Keratinocyte (primary cell): Measurements from ENCODE around the gene BAHCC1. TPM values are rescaled to one million over a fixed set of nuclear protein-coding genes. Genes with fewer than 3 reads are reported as not detected.
"Not testable (repeated sequence)": the region's sequence is repeated elsewhere in the genome, so short reads cannot be mapped to it uniquely, and the experiment has no call there.

ENCODE experiments used
- DNase-seq: peaks from one replicate; pipeline ENCODE4 v3.0.0-alpha.2; 2011; ENCODE audit warnings: low read depth, missing footprints, low spot score
- FAIRE-seq: peaks from 2 replicates; lab custom pipeline; 2011; peaks lifted over from hg19 to GRCh38; lab: Jason Lieb, UNC
- H2AFZ ChIP-seq: 2 replicates; pipeline ENCODE4 v1.6.0; 2012; ENCODE audit warnings: low read length, control low read depth, inconsistent platforms; ENCODE audit not compliant: control insufficient read depth
- H3K27ac ChIP-seq: 2 replicates; pipeline ENCODE4 v1.5.1; 2011; ENCODE audit warnings: low read length; ENCODE audit not compliant: control insufficient read depth, insufficient read depth
- H3K27me3 ChIP-seq: 3 replicates; pipeline ENCODE4 v1.6.0; 2011; ENCODE audit warnings: low read length; ENCODE audit not compliant: control insufficient read depth, insufficient read depth; ENCODE audit errors: extremely low read depth
- H3K36me3 ChIP-seq, 2 experiments: 2 replicates in 1 of 2; 3 replicates in 1 of 2; pipeline ENCODE4 v1.5.1; 2011; ENCODE audit warnings: low read length in 2 of 2, mild to moderate bottlenecking in 1 of 2; ENCODE audit not compliant: control insufficient read depth in 2 of 2, insufficient read depth in 2 of 2; ENCODE audit errors: extremely low read depth in 1 of 2
- H3K4me1 ChIP-seq: 3 replicates; pipeline ENCODE4 v1.5.1; 2011; ENCODE audit warnings: low read length; ENCODE audit not compliant: control insufficient read depth, insufficient read depth; ENCODE audit errors: extremely low read depth
- H3K4me2 ChIP-seq: 3 replicates; pipeline ENCODE4 v1.6.0; 2011; ENCODE audit warnings: low read depth, low read length; ENCODE audit not compliant: control insufficient read depth, insufficient read depth; ENCODE audit errors: extremely low read depth
- H3K4me3 ChIP-seq, 3 experiments: fragments of 200-600 bp in 1 of 3; sonication (generic) in 1 of 3; 2 replicates in 2 of 3; 3 replicates in 1 of 3; pipeline ENCODE4 v1.5.1; 2011 to 2016; ENCODE audit warnings: low read length in 3 of 3, mild to moderate bottlenecking in 3 of 3, control low read depth in 2 of 3, inconsistent platforms in 1 of 3, low read depth in 1 of 3, mixed read lengths in 1 of 3, mixed run types in 1 of 3, moderate library complexity in 1 of 3; ENCODE audit not compliant: control insufficient read depth in 2 of 3, insufficient read depth in 2 of 3; ENCODE audit errors: extremely low read depth in 1 of 3
- H3K79me2 ChIP-seq: 2 replicates; pipeline ENCODE4 v1.6.0; 2012; ENCODE audit warnings: low read length; ENCODE audit not compliant: control insufficient read depth, insufficient read depth
- H3K9ac ChIP-seq: 3 replicates; pipeline ENCODE4 v1.6.0; 2011; ENCODE audit warnings: low read length; ENCODE audit not compliant: control insufficient read depth, insufficient read depth; ENCODE audit errors: extremely low read depth
- H3K9me1 ChIP-seq: 3 replicates; pipeline ENCODE4 v1.6.0; 2011; ENCODE audit warnings: low read length; ENCODE audit not compliant: control insufficient read depth, insufficient read depth; ENCODE audit errors: extremely low read depth
- H3K9me3 ChIP-seq: 2 replicates; pipeline ENCODE4 v1.5.1; 2012; ENCODE audit warnings: low read depth, low read length; ENCODE audit not compliant: control insufficient read depth
- H4K20me1 ChIP-seq: 3 replicates; pipeline ENCODE4 v1.6.0; 2011; ENCODE audit warnings: low read length; ENCODE audit not compliant: control insufficient read depth, insufficient read depth; ENCODE audit errors: extremely low read depth
- EZH2 ChIP-seq: IDR thresholded peaks from one replicate; pipeline ENCODE4 v1.6.1; 2012; ENCODE audit warnings: inconsistent platforms, mild to moderate bottlenecking, low read length, moderate library complexity
- dilution Hi-C: fragments of 300-500 bp; cut with MboI; formaldehyde crosslinking; loops from one replicate; pipeline ENCODE4 v1.7.0; 2020; ENCODE audit warnings: low sequenced_read_pairs; ENCODE audit not compliant: extremely low pct_ligation_motif_present
- polyA plus RNA-seq, 5 experiments: library from polyadenylated mRNA; depleted of rRNA in 3 of 5; stranded (reverse) in 3 of 5; stranded (forward) in 1 of 5; unstranded in 1 of 5; fragments of >200 nt; gene quantifications; 1 replicate in 1 of 5; 2 replicates in 3 of 5; 3 replicates in 1 of 5; pipeline versions ENCODE4 v1.2.1 to v1.2.3, GENCODE V29; 2011 to 2012; ENCODE audit warnings: missing spikeins in 2 of 5, low read depth in 1 of 5, low replicate concordance in 1 of 5
- TF ChIP-seq, protein P1 (sequence below), 3 experiments: IDR thresholded peaks in 1 of 3; conservative IDR thresholded peaks in 1 of 3; optimal IDR thresholded peaks in 1 of 3; 2 replicates in 2 of 3; 3 replicates in 1 of 3; pipeline versions ENCODE3 to v1.5.1; 2011; ENCODE audit warnings: low read length in 3 of 3, mild to moderate bottlenecking in 3 of 3, moderate library complexity in 2 of 3, control low read depth in 1 of 3, inconsistent platforms in 1 of 3; ENCODE audit not compliant: insufficient read depth in 2 of 3; ENCODE audit errors: extremely low read depth in 1 of 3

Gene BAHCC1
- polyA plus RNA-seq, 1 donor (not counting 4 experiments of a cell fraction or from before 2014, with no cell fraction given) = 0.52 TPM

DNA sequence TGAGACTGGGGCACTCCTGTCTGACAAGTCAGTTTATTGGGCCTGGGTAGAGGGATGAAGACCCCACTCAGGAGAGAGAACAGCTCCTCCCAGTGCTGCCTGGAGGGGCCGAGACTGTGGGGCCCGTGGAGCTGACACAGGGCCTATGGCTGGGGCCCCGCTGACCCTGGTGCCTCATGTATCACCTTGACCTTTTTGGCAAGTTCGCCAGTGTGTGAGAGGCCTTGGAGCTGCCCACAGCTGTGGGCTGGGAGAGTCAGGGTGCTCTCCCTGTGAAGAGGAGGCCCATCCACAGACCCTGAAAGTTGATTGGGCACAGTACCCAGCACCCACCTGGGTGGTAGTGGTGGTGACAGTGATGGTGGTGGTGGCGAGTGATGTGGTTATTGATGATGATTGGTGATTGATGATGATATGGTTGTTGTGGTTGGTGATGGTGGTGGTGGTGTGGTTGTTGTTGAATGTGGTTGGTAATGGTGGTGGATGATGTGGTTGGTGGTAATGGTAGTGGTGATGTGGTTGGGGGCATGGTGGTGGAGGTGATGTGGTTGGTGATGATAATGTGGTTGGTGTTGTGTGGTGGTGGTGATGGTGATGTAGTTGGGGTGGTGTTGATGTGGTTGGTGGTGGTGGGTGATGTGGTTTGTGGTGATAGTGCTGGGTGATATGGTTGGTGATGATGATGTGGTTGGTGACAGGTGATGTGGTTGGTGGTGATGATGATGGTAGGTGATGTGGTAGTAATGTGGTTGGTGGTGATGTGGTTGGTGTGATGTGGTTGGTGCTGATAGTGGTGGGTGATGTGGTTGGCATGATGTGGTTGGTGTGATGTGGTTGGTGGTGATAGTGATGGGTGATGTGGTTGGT, 29.1 kb downstream of the BAHCC1 start:
- TF ChIP-seq EZH2 = no peak
- TF ChIP-seq, protein P1, sequence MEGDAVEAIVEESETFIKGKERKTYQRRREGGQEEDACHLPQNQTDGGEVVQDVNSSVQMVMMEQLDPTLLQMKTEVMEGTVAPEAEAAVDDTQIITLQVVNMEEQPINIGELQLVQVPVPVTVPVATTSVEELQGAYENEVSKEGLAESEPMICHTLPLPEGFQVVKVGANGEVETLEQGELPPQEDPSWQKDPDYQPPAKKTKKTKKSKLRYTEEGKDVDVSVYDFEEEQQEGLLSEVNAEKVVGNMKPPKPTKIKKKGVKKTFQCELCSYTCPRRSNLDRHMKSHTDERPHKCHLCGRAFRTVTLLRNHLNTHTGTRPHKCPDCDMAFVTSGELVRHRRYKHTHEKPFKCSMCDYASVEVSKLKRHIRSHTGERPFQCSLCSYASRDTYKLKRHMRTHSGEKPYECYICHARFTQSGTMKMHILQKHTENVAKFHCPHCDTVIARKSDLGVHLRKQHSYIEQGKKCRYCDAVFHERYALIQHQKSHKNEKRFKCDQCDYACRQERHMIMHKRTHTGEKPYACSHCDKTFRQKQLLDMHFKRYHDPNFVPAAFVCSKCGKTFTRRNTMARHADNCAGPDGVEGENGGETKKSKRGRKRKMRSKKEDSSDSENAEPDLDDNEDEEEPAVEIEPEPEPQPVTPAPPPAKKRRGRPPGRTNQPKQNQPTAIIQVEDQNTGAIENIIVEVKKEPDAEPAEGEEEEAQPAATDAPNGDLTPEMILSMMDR (optimal IDR thresholded peaks at IDR 0.05 in 1 of 3, IDR thresholded peaks at IDR 0.05 in 1 of 3, conservative IDR thresholded peaks at IDR 0.05 in 1 of 3; ENCODE audit: extremely low read depth in 1 of 3, insufficient read depth in 2 of 3, low read length in 3 of 3) = no peak
- no peaks in the 10 kb centered on the region for H3K36me3 ChIP-seq
- H3K4me1 ChIP-seq = peaks cover 38% of the 10 kb centered on the region
- H3K9me1 ChIP-seq = no peaks in the 10 kb centered on the region
- dilution Hi-C loops = no loop called here
- no peaks in the 10 kb centered on the region for H4K20me1 ChIP-seq
- peaks cover 16% of the 10 kb centered on the region for H3K27me3 ChIP-seq
- no peak overlapping the region for H3K27ac ChIP-seq
- H3K9me3 ChIP-seq = peaks cover 8% of the 10 kb centered on the region
- H2AFZ ChIP-seq = no peak overlapping the region
- no peaks in the 10 kb centered on the region for H3K79me2 ChIP-seq
- no peak for DNase-seq
- no peak for FAIRE-seq
- H3K4me2 ChIP-seq = no peak overlapping the region
- H3K9ac ChIP-seq = peak overlapping the region; percentile 71
- no peak overlapping the region for H3K4me3 ChIP-seq

DNA sequence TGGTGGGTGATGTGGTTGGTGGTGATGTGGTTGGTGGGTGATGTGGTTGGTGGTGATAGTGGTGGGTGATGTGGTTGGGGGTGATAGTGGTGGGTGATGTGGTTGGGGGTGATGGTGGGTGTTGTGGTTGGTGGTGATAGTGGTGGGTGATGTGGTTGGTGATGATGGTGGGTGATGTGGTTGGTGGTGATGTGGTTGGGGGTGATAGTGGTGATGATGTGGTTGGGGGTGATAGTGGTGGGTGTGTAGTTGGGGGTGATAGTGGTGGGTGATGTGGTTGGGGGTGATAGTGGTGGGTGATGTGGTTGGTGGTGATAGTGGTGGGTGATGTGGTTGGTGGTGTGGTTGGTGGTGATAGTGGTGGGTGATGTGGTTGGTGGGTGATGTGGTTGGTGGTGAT, 29.8 kb downstream of the BAHCC1 start:
- dilution Hi-C loops, H3K27ac ChIP-seq, H4K20me1 ChIP-seq, H3K36me3 ChIP-seq, H3K9me1 ChIP-seq, H3K9me3 ChIP-seq, H3K9ac ChIP-seq, DNase-seq, H3K4me3 ChIP-seq, H3K4me2 ChIP-seq, H2AFZ ChIP-seq, H3K79me2 ChIP-seq: not testable (repeated sequence)
- FAIRE-seq = peak; percentile 82
- peaks cover 37% of the 10 kb centered on the region for H3K4me1 ChIP-seq
- peaks cover 16% of the 10 kb centered on the region for H3K27me3 ChIP-seq

DNA sequence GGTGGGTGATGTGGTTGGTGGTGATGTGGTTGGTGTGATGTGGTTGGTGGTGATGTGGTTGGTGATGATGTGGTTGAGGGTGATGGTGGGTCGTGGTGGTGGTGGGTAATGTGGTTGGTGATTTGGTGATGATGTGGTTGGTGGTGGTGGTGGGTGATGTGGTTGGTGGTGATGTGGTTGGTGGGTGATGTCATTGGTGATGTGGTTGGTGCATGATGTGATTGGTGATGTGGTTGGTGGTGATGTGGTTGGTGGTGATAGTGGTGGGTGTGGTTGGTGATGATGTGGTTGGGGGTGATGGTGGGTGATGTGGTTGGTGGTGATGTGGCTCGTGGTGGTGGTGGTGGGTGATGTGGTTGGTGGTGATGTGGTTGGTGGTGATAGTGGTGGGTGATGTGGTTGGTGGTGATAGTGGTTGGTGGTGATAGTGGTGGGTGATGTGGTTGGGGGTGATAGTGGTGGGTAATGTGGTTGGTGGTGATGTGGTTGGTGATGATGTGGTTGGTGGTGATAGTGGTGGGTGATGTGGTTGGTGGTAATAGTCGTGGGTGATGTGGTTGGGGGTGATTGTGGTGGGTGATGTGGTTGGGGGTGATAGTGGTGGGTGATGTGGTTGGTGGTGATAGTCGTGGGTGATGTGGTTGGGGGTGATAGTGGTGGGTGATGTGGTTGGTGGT, 30.6 kb downstream of the BAHCC1 start:
- Histone ChIP-seq H3K4me1 (peaks cover 33% of the 10 kb centered on the region), H3K27me3 (peaks cover 21% of the 10 kb centered on the region)
- H3K9me3 ChIP-seq, H3K4me3 ChIP-seq, FAIRE-seq, H3K9ac ChIP-seq, DNase-seq, dilution Hi-C loops, H4K20me1 ChIP-seq, H3K27ac ChIP-seq, H2AFZ ChIP-seq, H3K9me1 ChIP-seq, H3K36me3 ChIP-seq, H3K79me2 ChIP-seq, H3K4me2 ChIP-seq: not testable (repeated sequence)
